Smooth muscle cell (in vitro differentiated cells): Measurements from ENCODE around the gene SEC14L1. TPM values are rescaled to one million over a fixed set of nuclear protein-coding genes. Genes with fewer than 3 reads are reported as not detected.

ENCODE experiments used
- DNase-seq: peaks from one replicate; lab custom pipeline; 2025; ENCODE audit not compliant: unreplicated experiment; lab: John Stamatoyannopoulos, UW
- H2AFZ ChIP-seq: fragments of 200-600 bp; sonication (generic); 2 replicates; pipeline ENCODE4 v1.6.0; 2016; ENCODE audit warnings: antibody characterized with exemption, low read depth, mild to moderate bottlenecking
- H3F3A ChIP-seq: fragments of 200-600 bp; sonication (generic); 2 replicates; pipeline ENCODE4 v1.6.0; 2017; ENCODE audit warnings: antibody characterized with exemption, low read depth
- H3K27ac ChIP-seq: fragments of 200-600 bp; sonication (generic); 2 replicates; pipeline ENCODE4 v1.5.1; 2016; ENCODE audit warnings: low read depth, mild to moderate bottlenecking
- H3K27me3 ChIP-seq: fragments of 200-600 bp; sonication (generic); 2 replicates; pipeline ENCODE4 v1.6.1; 2016; ENCODE audit warnings: low read depth, mild to moderate bottlenecking
- H3K36me3 ChIP-seq: fragments of 200-600 bp; sonication (generic); 2 replicates; pipeline ENCODE4 v1.5.1; 2016; ENCODE audit warnings: low read depth
- H3K4me1 ChIP-seq: fragments of 200-600 bp; sonication (generic); 2 replicates; pipeline ENCODE4 v1.5.1; 2016; ENCODE audit warnings: low read depth
- H3K4me2 ChIP-seq: fragments of 200-600 bp; sonication (generic); 2 replicates; pipeline ENCODE4 v1.6.0; 2016; ENCODE audit warnings: mild to moderate bottlenecking
- H3K4me3 ChIP-seq: fragments of 200-600 bp; sonication (generic); 2 replicates; pipeline ENCODE4 v1.5.1; 2016; ENCODE audit warnings: mild to moderate bottlenecking
- H3K79me2 ChIP-seq: fragments of 200-600 bp; sonication (generic); 2 replicates; pipeline ENCODE4 v1.6.0; 2016; ENCODE audit warnings: low read depth, mild to moderate bottlenecking
- H3K9ac ChIP-seq: fragments of 200-600 bp; sonication (generic); 2 replicates; pipeline ENCODE4 v1.6.0; 2016; ENCODE audit warnings: low read depth
- H3K9me3 ChIP-seq: fragments of 200-600 bp; sonication (generic); replicated peaks from 2 replicates; pipeline ENCODE4 v1.5.1; 2016; ENCODE audit warnings: low read depth
- H4K20me1 ChIP-seq: fragments of 200-600 bp; sonication (generic); 2 replicates; pipeline ENCODE4 v1.6.0; 2016; ENCODE audit warnings: low read depth
- CTCF ChIP-seq: fragments of 200-600 bp; sonication (generic); IDR thresholded peaks from 2 replicates; pipeline ENCODE4 v1.5.1; 2017; ENCODE audit warnings: borderline replicate concordance, mild to moderate bottlenecking, antibody characterized with exemption; ENCODE audit not compliant: insufficient read depth, poor library complexity, severe bottlenecking
- WGBS: methylation state at CpG from one replicate; pipeline ENCODE4 v1.1.7; 2016; ENCODE audit warnings: low lambda C conversion rate; 5-methylcytosine and 5-hydroxymethylcytosine counted together
- polyA plus RNA-seq: library from polyadenylated mRNA; unstranded; fragments of >200 nt; fragmentation: Nextera tagmentation; extraction: Ambion mirVana; gene quantifications from 2 replicates; pipeline ENCODE4 v1.2.1, GENCODE V29; 2016
- total RNA-seq: library from RNA; depleted of rRNA; stranded (reverse); fragments of >200 nt; gene quantifications from 2 replicates; pipeline ENCODE4 v1.2.3, GENCODE V29; 2014

Gene SEC14L1
- total and polyA plus RNA-seq, 2 experiments from 2014 or later, result 25.1 to 25.8 TPM

- Histone ChIP-seq H3K27me3 (no peaks in the 10 kb centered on the region), H2AFZ (no peak overlapping the region), H3K4me1 (peaks cover 30% of the 10 kb centered on the region), H3K9me3 (no peaks in the 10 kb centered on the region), H3K4me3 (no peak overlapping the region), H3K27ac (no peak overlapping the region), H3K9ac (no peak overlapping the region), H3K36me3 (no peaks in the 10 kb centered on the region), H3F3A (no peaks in the 10 kb centered on the region), H4K20me1 (peaks cover 76% of the 10 kb centered on the region), H3K4me2 (no peak overlapping the region), H3K79me2 (peaks cover 87% of the 10 kb centered on the region)
- 93% methylated on average over 16 of the region's 16 CpGs for WGBS
- TF ChIP-seq CTCF, result no peak
- DNase-seq, result no peak
Measured at GRCh38 chr17:77180503-77181357, 40.0 kb downstream of the SEC14L1 start.

GRCh38 chr17:77182205-77183172 is 41.7 kb downstream of the SEC14L1 start:
- Histone ChIP-seq H3K4me3 (no peak overlapping the region), H3K36me3 (no peaks in the 10 kb centered on the region), H3K27me3 (no peaks in the 10 kb centered on the region), H4K20me1 (peaks cover 81% of the 10 kb centered on the region), H2AFZ (no peak overlapping the region), H3K9ac (no peak overlapping the region), H3K4me2 (no peak overlapping the region), H3K27ac (no peak overlapping the region), H3F3A (no peaks in the 10 kb centered on the region), H3K9me3 (no peaks in the 10 kb centered on the region), H3K4me1 (peaks cover 28% of the 10 kb centered on the region), H3K79me2 (peaks cover 92% of the 10 kb centered on the region)
- DNase-seq, result no peak
- no peak for TF ChIP-seq CTCF
- WGBS, result 84% methylated on average over 16 of the region's 16 CpGs

GRCh38 chr17:77184474-77184873 is 43.7 kb downstream of the SEC14L1 start:
- no peaks in the 10 kb centered on the region for H3K36me3 ChIP-seq
- no peaks in the 10 kb centered on the region for H3K27me3 ChIP-seq
- H2AFZ ChIP-seq, result no peak overlapping the region
- peaks cover 23% of the 10 kb centered on the region for H3K4me1 ChIP-seq
- H3K27ac ChIP-seq, result no peak overlapping the region
- H3K4me2 ChIP-seq, result no peak overlapping the region
- H4K20me1 ChIP-seq, result peaks cover 84% of the 10 kb centered on the region
- H3K9ac ChIP-seq, result no peak overlapping the region
- no peak for TF ChIP-seq CTCF
- H3K79me2 ChIP-seq, result peaks cover 91% of the 10 kb centered on the region
- no peaks in the 10 kb centered on the region for H3F3A ChIP-seq
- no peak for DNase-seq
- no peaks in the 10 kb centered on the region for H3K9me3 ChIP-seq
- 86% methylated on average over 4 of the region's 4 CpGs for WGBS
- H3K4me3 ChIP-seq, result no peak overlapping the region
